Epithelial cell of esophagus (primary cell): ENCODE data around the gene OCA2.
A peak's percentile ranks its signal among the peaks of the same experiment; 100 is the strongest.
"Not testable (repeated sequence)": the region's sequence is repeated elsewhere in the genome, so short reads cannot be mapped to it uniquely, and the experiment has no call there.

Experiments
- DNase-seq: peaks from one replicate; pipeline ENCODE4 v3.0.0; 2010; ENCODE audit warnings: low read depth
- H3K4me3 ChIP-seq: 2 replicates; pipeline ENCODE4 v1.5.1; 2011; ENCODE audit warnings: mild to moderate bottlenecking, low read length, control low read depth
- CTCF ChIP-seq: IDR thresholded peaks from 2 replicates; pipeline ENCODE4 v1.5.1; 2011; ENCODE audit warnings: low read depth, mild to moderate bottlenecking, low read length, control low read depth, inconsistent platforms; ENCODE audit not compliant: insufficient read depth; ENCODE audit errors: missing control alignments

OCA2 gene

GRCh38 chr15:27965546-27965945, 133.6 kb downstream of the OCA2 start:
- no peak for DNase-seq
- TF ChIP-seq CTCF, result no peak
- no peak overlapping the region for H3K4me3 ChIP-seq

- TF ChIP-seq CTCF, result no peak
- no peak overlapping the region for H3K4me3 ChIP-seq
- DNase-seq, result no peak
Observed at GRCh38 chr15:27961801-27962200, 137.3 kb downstream of the OCA2 start.

- no peak for TF ChIP-seq CTCF
- no peak overlapping the region for H3K4me3 ChIP-seq
- no peak for DNase-seq
Observed at GRCh38 chr15:27958911-27959578, 140.1 kb downstream of the OCA2 start.

- no peak for TF ChIP-seq CTCF
- DNase-seq, result peak; percentile 90
- H3K4me3 ChIP-seq, result no peak overlapping the region
Observed at GRCh38 chr15:27956285-27956684, 142.8 kb downstream of the OCA2 start.

GRCh38 chr15:27955087-27955486, 144.0 kb downstream of the OCA2 start:
- no peak for DNase-seq
- TF ChIP-seq CTCF, result no peak
- no peak overlapping the region for H3K4me3 ChIP-seq

- not testable (repeated sequence) for H3K4me3 ChIP-seq, DNase-seq
Observed at GRCh38 chr15:27952593-27952992, 146.5 kb downstream of the OCA2 start.

GRCh38 chr15:27951191-27951890, 147.8 kb downstream of the OCA2 start:
- TF ChIP-seq CTCF, result no peak
- H3K4me3 ChIP-seq, result peak overlapping the region; percentile 15
- DNase-seq, result no peak
